ENCODE measurements around the gene CNGA3.

CNGA3 gene

DNA sequence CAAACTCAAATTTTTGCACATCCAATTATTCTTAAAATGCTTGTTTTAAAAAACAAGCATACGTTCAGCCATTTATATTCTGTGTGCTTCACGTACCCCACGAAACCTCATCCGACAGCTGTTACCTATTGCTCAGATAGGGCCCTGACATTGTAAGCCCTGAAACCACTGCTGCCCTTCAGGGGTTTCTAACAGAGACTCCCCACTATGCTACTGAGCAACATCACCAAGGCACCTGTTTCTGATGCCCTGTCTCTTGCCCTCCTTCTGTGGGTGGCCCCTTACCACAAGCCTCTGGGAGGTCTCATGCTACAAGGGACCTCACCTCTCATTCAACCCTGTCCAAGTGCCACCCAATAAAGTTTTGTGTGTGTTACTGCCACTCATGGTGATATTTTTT is 18.5 kb upstream of the CNGA3 start:
- DNase-seq (ENCODE audit: low read depth in 2 of 2): no peak

DNA sequence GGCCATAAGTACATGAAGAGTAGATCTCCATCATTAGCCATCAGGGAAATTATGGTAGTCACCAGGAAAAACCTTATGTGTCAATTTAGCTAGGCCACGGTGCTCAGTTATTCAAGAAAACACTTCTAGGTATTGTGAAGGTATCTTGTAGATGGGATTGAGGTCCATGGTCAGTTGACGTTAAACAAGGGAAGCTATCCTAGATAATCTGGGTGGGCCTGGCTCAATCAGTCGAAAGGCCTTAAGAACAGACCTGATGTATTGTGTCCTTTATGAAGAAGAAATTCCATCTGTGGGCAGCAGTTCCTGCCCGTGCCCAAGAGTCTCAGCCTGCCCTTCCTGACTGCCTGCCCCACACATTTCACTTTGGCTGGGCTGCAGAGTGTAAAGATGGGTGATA is 16.7 kb upstream of the CNGA3 start:
- no peak for DNase-seq (ENCODE audit: low read depth in 2 of 2)

DNA sequence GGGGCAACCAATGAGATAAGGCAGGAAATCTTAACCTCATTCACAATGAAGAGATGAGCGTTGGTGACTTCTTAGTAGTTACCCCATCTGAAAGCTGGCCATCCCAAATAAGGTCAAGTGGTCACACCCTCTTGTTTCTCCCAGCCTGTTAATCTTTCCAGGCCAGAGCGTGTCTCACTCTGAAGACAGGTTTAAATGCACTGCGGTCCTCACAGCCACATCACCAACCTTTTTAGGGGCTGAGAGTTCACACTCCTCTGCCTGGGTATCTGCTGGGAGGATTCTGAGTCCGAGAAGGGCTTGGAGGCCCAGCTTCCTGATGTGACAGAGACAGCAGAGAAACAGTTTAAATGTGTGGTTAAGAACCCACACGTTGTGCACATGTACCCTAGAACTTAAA is 13.3 kb upstream of the CNGA3 start:
- no peak for DNase-seq (ENCODE audit: low read depth in 2 of 2)

DNA sequence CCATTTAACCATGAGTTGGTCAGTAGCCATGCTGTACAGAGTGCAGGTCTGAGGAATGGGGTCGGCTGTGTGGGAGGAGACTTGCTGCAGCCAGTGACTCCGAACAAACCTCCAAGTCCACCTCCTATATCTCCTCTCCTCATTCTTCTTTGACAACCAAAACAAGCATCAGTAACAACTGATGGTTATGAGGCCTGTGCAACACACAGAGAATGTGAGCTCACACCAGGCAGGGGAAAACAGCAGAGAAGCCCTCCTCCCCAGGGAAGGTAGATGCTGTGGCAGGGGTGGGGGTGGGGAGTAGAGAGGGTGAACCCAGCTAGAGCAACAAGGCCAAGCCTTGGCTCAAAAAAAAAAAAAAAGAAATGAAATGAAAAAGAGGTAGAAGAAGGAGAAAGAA is 12.3 kb upstream of the CNGA3 start:
- no peak for DNase-seq (ENCODE audit: low read depth in 2 of 2)

GRCh38 chr2:98334439-98335078 is 11.7 kb upstream of the CNGA3 start:
- no peak for DNase-seq (ENCODE audit: low read depth in 2 of 2)

GRCh38 chr2:98335271-98335670 is 11.0 kb upstream of the CNGA3 start:
- DNase-seq (ENCODE audit: low read depth in 2 of 2): no peak

DNA sequence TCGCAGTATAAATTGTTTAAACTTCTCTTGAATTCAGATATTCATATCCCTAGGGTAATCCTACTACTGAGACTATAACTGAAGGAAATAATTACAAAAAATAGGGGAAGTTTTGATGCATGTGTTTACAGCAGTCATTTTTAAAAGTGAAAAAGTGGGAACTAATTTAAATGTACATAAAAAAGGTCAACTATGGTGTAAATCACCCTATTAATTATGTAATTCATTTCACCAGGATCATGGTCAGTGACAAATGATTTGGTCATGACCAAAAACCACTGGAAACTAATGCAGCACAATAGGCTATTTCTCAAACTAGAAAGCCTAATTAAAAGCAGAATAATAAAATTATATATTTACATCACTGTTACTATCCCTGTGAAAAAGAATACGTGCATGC is 5.0 kb upstream of the CNGA3 start:
- no peak for DNase-seq (ENCODE audit: low read depth in 2 of 2)

DNA sequence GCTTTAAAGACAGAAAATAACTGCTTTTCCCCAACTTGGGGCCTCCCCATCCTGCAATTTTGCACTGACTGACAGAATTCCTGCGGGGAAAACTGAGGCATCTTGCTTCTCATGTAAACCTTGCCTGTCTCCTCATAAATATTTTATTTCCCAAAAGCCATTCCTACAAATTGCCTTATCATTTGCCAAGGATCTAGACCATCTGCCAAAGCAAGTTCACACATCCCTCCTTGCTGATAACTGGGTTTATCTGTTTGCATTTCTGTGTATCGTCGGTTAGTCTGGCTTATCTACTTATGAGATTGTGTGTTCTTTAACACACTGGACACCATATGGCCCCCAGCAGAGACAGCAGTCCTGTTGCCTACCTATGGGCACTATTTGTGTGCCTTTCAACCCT is 3.0 kb upstream of the CNGA3 start:
- DNase-seq (ENCODE audit: low read depth in 2 of 2): no peak

- no peak for DNase-seq (ENCODE audit: low read depth in 2 of 2)
Observed at GRCh38 chr2:98347298-98348065, 1.2 kb downstream of the CNGA3 start.

DNA sequence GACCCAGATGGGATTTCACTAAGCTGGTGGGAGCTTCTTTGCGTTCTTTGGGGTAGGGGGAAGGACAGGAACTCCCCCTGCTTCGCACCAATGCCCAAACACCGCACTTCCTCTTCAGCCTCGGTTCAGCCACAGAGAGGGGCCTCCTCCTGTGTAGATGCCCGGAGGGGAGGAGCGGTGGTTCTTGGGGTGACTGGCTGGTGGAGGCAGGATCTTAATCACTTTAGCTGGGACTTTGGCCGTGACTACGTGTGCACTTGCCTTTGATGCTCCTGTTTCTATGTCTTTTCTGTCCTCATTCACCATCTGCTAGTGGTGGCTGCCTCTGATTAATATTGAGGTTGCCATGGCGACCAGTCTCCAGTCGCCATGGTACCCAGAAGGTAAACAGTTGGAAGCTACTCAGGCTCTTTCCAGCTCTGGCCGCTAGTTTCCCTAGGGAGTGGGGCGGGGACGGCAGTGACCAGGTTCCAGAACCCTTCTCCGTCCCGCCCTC is 1.9 kb downstream of the CNGA3 start:
- no peak for DNase-seq (ENCODE audit: low read depth in 2 of 2)

GRCh38 chr2:98350411-98350810 is 4.2 kb downstream of the CNGA3 start:
- DNase-seq (ENCODE audit: low read depth in 2 of 2): no peak

GRCh38 chr2:98355881-98356280 is 9.6 kb downstream of the CNGA3 start:
- no peak for DNase-seq (ENCODE audit: low read depth in 2 of 2)

GRCh38 chr2:98356729-98357128 is 10.5 kb downstream of the CNGA3 start:
- no peak for DNase-seq (ENCODE audit: low read depth in 2 of 2)

- DNase-seq (ENCODE audit: low read depth in 2 of 2): no peak
Observed at GRCh38 chr2:98357849-98358248, 11.6 kb downstream of the CNGA3 start.

- DNase-seq (ENCODE audit: low read depth in 2 of 2): no peak
Observed at GRCh38 chr2:98359986-98360385, 13.7 kb downstream of the CNGA3 start.

- DNase-seq (ENCODE audit: low read depth in 2 of 2): no peak
Observed at GRCh38 chr2:98367721-98368120, 21.5 kb downstream of the CNGA3 start.

GRCh38 chr2:98369710-98370239 is 23.5 kb downstream of the CNGA3 start:
- DNase-seq (ENCODE audit: low read depth in 2 of 2): no peak

- DNase-seq (ENCODE audit: low read depth in 2 of 2): no peak
Observed at GRCh38 chr2:98372121-98372520, 25.9 kb downstream of the CNGA3 start.

DNA sequence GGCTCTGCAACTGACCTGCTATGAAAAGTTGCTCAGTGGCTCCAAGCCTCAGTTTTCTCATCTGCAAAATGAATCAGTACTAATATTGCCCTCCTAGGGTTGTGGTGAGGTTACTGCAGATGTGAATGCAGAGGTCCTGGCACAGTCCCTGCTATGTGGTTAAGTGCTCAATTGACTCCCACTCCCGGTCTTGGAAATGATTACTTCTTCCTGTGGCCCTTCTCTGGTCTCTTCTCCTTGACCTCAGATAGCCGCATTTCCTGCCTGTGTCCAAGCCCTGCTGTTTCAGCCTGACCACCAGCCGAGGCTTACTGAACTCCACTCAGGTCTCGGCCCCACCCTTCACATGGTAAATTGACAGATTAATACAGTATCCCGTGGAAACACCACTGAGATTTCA is 26.3 kb downstream of the CNGA3 start:
- no peak for DNase-seq (ENCODE audit: low read depth in 2 of 2)

DNA sequence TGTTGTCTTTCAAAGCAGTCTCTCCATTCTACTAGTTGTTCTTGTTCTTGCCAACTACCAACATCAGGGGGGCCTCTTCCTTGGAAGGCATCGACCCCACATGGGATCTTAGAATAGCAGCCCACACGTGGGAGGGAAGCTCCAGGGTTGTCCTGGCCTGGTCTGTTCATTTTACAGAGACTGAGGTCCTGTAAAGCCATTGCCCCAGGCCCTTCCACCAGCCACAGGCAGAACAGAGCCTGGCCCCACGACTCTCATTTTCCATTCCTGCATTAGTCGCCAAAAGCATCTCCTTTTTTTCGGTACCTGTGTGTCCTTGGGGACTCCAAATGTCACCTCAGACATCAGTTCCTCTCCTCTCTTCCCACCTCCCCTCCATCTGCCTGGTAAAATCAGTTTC is 28.0 kb downstream of the CNGA3 start:
- no peak for DNase-seq (ENCODE audit: low read depth in 2 of 2)

DNA sequence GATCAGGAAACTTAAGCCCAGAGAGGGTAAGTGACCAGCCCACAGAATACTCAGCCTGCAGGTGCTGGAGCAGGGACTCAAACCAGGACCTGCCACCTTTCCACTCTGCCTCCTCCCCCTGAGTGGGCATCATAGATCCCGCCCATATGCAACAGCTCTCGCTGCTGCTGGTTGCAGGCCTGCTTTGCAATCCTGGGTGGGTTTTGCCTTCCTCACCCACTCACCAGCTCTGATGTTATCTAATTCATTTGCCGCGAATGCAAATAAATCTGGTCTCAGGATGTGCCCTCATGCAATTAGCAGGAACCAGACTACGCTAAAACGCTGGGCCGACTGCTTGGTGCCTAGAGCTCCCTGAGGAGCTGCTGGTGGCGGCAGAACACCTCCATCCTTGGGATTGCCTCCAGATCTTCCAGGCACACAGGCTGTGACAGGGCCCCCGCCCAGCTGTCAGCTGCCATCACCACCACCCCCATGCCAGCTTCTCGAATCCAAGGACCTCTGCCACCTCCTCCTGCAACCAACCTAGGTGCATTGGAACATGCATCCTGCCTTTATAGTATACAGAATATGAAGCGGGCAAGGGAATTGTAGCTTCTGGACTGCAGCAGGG is 28.8 kb downstream of the CNGA3 start:
- DNase-seq (ENCODE audit: low read depth in 2 of 2): no peak

- DNase-seq (ENCODE audit: low read depth in 2 of 2): no peak
Observed at GRCh38 chr2:98376301-98376910, 30.1 kb downstream of the CNGA3 start.

Measured in stimulated activated CD4-positive, alpha-beta T cell treated with anti-CD3 and anti-CD28 coated beads, Interleukin-1b, Interleukin-23, amount 100 ng/mL, for 1 hour (primary cell).